Gastroesophageal sphincter (tissue), 4 donors: ENCODE measurements around the gene CDKAL1. TPM values are rescaled to one million over a fixed set of nuclear protein-coding genes. Genes with fewer than 3 reads are reported as not detected.

Source experiments
- ATAC-seq: fragments of 150-250 bp; one replicate; pipeline ENCODE4 v1.9.1; 2016; ENCODE audit warnings: mild to moderate bottlenecking, moderate library complexity
- H3K27ac ChIP-seq, 4 donors: fragments of 200-600 bp; sonication (generic) in 3 of 4; 1 replicate in 3 of 4; 2 replicates in 1 of 4; pipeline ENCODE4 v1.5.1; 2016 to 2019
- H3K27me3 ChIP-seq: fragments of 200-600 bp; sonication (generic); one replicate; pipeline ENCODE4 v1.5.1; 2019
- H3K36me3 ChIP-seq, 2 donors: fragments of 200-600 bp; sonication (generic); one replicate each; pipeline ENCODE4 v1.5.1; 2019; ENCODE audit warnings: control low read depth in 1 of 2
- H3K4me1 ChIP-seq, 3 donors: fragments of 200-600 bp; sonication (generic); 1 replicate in 2 of 3; 2 replicates in 1 of 3; pipeline ENCODE4 v1.5.1; 2016 to 2019; ENCODE audit warnings: control low read depth in 2 of 3
- H3K4me3 ChIP-seq, 2 donors: fragments of 200-600 bp; sonication (generic); one replicate each; pipeline ENCODE4 v1.5.1; 2019; ENCODE audit warnings: mild to moderate bottlenecking in 1 of 2, moderate library complexity in 1 of 2
- H3K9me3 ChIP-seq, 3 donors: fragments of 200-600 bp; sonication (generic); one replicate each; pipeline ENCODE4 v1.5.1; 2017 to 2019; ENCODE audit warnings: control low read depth in 2 of 3
- CTCF ChIP-seq, 4 experiments: fragments of 200-600 bp in 2 of 4; fragments of 450-650 bp in 2 of 4; sonication (generic) in 1 of 4; IDR thresholded peaks; one replicate each; pipeline ENCODE4 v1.5.1; 2017 to 2019; ENCODE audit warnings: antibody characterized with exemption in 4 of 4, mild to moderate bottlenecking in 2 of 4, moderate library complexity in 2 of 4
- EP300 ChIP-seq: sonication (generic); formaldehyde crosslinking; IDR thresholded peaks from one replicate; pipeline ENCODE4 v1.6.1; 2017; ENCODE audit warnings: antibody characterized with exemption, mild to moderate bottlenecking
- POLR2A ChIP-seq, 2 donors: fragments of 450-650 bp; IDR thresholded peaks; one replicate each; pipeline ENCODE4 v1.6.1; 2017; ENCODE audit warnings: antibody characterized with exemption in 2 of 2, mild to moderate bottlenecking in 2 of 2, moderate library complexity in 1 of 2
- POLR2AphosphoS5 ChIP-seq: sonication (generic); formaldehyde crosslinking; IDR thresholded peaks from one replicate; pipeline ENCODE4 v1.6.1; 2017; ENCODE audit warnings: antibody characterized with exemption
- WGBS, 2 donors: methylation state at CpG; one replicate each; pipeline ENCODE4 v1.1.5; 2018; ENCODE audit warnings: low coverage in 1 of 2; 5-methylcytosine and 5-hydroxymethylcytosine counted together
- total RNA-seq, 4 donors: library from RNA; depleted of rRNA; stranded (reverse); fragments of >200 nt; gene quantifications; one replicate each; pipeline ENCODE4 v1.1.0, GENCODE V29; 2016

The CDKAL1 gene
- total RNA-seq, 4 donors from 2014 or later, result 10.9 to 17.9 (median 15.0) TPM

GRCh38 chr6:21202521-21202920, 668.3 kb downstream of the CDKAL1 start:
- no peak for ATAC-seq
- WGBS, 2 donors, result 89 to 92% methylated on average over 3 of the region's 3 CpGs

GRCh38 chr6:21204951-21205350, 670.7 kb downstream of the CDKAL1 start:
- peaks cover 0 to 8% (median 0%) of the 10 kb centered on the region in 3 donors for H3K4me1 ChIP-seq
- no peaks in the 10 kb centered on the region for H3K27me3 ChIP-seq
- no peaks in the 10 kb centered on the region for H3K9me3 ChIP-seq
- no peak for ATAC-seq
- 63 to 74% methylated on average over 3 of the region's 3 CpGs for WGBS, 2 donors
- TF ChIP-seq POLR2AphosphoS5 (no peak), EP300 (no peak), CTCF (IDR thresholded peaks at IDR 0.05) (no peak), POLR2A (IDR thresholded peaks at IDR 0.05) (no peak)
- H3K36me3 ChIP-seq, result peaks cover 0 to 18% of the 10 kb centered on the region in 2 donors
- H3K4me3 ChIP-seq, result no peak overlapping the region
- H3K27ac ChIP-seq, result no peak overlapping the region

More at GRCh38 chr6:21202521-21202920, 668.3 kb downstream of the CDKAL1 start:
- Histone ChIP-seq H3K9me3 (no peaks in the 10 kb centered on the region), H3K4me1 (peaks cover 0 to 11% (median 0%) of the 10 kb centered on the region in 3 donors), H3K27me3 (no peaks in the 10 kb centered on the region), H3K36me3 (peaks cover 0 to 11% of the 10 kb centered on the region in 2 donors), H3K4me3 (no peak overlapping the region), H3K27ac (no peak overlapping the region)
- no peak for TF ChIP-seq CTCF (IDR thresholded peaks at IDR 0.05)
- TF ChIP-seq POLR2A (IDR thresholded peaks at IDR 0.05), result no peak
- no peak for TF ChIP-seq POLR2AphosphoS5
- TF ChIP-seq EP300, result no peak

GRCh38 chr6:21208081-21208795, 674.0 kb downstream of the CDKAL1 start:
- Histone ChIP-seq H3K27me3 (no peaks in the 10 kb centered on the region), H3K4me3 (no peak overlapping the region), H3K36me3 (peaks cover 0 to 34% of the 10 kb centered on the region in 2 donors), H3K4me1 (no peaks in the 10 kb centered on the region), H3K27ac (no peak overlapping the region), H3K9me3 (peaks cover 0 to 5% (median 0%) of the 10 kb centered on the region in 3 donors)
- TF ChIP-seq CTCF (IDR thresholded peaks at IDR 0.05) (no peak), EP300 (no peak), POLR2AphosphoS5 (no peak)
- WGBS, 2 donors, result 88 to 95% methylated on average over 8 to 9 of the region's 9 CpGs
- ATAC-seq, result no peak

GRCh38 chr6:21208796-21209186, 674.5 kb downstream of the CDKAL1 start:
- no peak overlapping the region for H3K27ac ChIP-seq
- TF ChIP-seq POLR2A (IDR thresholded peaks at IDR 0.05) (no peak), POLR2AphosphoS5 (no peak), CTCF (IDR thresholded peaks at IDR 0.05) (no peak), EP300 (no peak)
- H3K9me3 ChIP-seq, result peaks cover 0 to 5% (median 0%) of the 10 kb centered on the region in 3 donors
- peaks cover 0 to 34% of the 10 kb centered on the region in 2 donors for H3K36me3 ChIP-seq
- ATAC-seq, result no peak
- no peaks in the 10 kb centered on the region for H3K27me3 ChIP-seq
- H3K4me1 ChIP-seq, result no peaks in the 10 kb centered on the region
- WGBS, 2 donors, result 82 to 83% methylated on average over 4 to 5 of the region's 5 CpGs
- no peak overlapping the region for H3K4me3 ChIP-seq

- Histone ChIP-seq H3K27ac (no peak overlapping the region), H3K9me3 (peaks cover 0 to 5% (median 0%) of the 10 kb centered on the region in 3 donors), H3K27me3 (no peaks in the 10 kb centered on the region), H3K4me1 (no peaks in the 10 kb centered on the region), H3K4me3 (no peak overlapping the region), H3K36me3 (peaks cover 0 to 33% of the 10 kb centered on the region in 2 donors)
- TF ChIP-seq EP300 (no peak), POLR2A (IDR thresholded peaks at IDR 0.05) (no peak), POLR2AphosphoS5 (no peak)
- 83 to 85% methylated on average over 2 to 3 of the region's 3 CpGs for WGBS, 2 donors
- ATAC-seq, result no peak
Observed at GRCh38 chr6:21213492-21213891, 679.2 kb downstream of the CDKAL1 start.
